Measurements from ENCODE around the gene RICTOR.
A peak's percentile ranks its signal among the peaks of the same experiment; 100 is the strongest.

The RICTOR gene

DNA sequence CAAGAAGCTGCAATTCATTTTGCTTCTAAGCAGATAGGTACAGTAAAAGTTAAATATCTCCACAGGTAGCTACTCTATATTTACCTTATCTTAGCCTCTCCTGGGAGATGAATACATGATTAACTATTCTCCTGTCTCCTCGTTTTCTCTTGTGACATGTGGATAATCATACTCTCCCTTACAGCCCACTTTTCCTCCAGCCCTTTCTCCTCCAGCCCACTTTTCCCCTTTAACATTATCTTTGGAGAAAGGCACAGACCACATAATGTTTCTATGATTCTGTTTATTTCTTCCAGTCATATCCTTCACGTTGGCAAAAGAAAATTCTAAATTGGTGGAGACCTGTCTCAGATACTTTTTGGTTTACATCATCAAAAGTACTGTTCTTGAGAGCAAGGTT, 144.4 kb downstream of the RICTOR start:
- no peak for DNase-seq

DNA sequence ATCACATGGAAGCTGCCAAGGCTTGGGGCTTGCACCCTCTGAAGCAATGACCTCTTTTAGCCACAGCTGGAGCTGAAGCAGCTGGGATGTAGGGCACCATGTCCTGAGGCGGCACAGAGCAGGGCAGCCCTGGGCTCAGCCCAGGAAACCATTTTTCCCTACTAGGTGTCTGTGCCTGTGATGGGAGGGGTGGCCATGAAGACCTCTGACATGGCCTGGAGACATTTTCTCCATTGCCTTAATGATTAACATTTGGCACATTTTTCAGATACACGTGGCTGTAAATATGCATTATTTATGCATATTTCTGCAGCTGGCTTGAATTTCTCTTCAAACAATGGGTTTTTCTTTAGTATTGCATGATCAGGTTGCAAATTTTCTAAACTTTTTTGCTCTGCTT, 146.7 kb downstream of the RICTOR start:
- no peak for DNase-seq

DNA sequence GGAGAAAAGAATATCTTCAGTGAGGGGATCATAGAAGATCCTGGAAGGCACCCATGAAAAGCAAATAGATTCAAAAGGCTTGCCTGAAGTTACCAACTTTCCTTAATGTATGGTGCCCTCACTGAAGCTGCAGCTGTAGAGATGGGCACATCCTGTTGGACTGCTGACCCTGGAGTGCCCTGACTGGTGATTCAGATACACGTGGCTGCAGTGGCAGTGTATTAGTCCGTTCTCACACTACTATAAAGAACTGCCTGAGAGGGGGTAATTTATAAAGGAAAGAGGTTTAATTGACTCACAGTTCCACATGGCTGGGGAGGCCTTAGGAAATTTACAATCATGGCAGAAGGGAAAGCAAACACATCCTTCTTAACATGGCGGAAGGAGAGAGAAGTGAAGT, 148.1 kb downstream of the RICTOR start:
- DNase-seq, result no peak

DNA sequence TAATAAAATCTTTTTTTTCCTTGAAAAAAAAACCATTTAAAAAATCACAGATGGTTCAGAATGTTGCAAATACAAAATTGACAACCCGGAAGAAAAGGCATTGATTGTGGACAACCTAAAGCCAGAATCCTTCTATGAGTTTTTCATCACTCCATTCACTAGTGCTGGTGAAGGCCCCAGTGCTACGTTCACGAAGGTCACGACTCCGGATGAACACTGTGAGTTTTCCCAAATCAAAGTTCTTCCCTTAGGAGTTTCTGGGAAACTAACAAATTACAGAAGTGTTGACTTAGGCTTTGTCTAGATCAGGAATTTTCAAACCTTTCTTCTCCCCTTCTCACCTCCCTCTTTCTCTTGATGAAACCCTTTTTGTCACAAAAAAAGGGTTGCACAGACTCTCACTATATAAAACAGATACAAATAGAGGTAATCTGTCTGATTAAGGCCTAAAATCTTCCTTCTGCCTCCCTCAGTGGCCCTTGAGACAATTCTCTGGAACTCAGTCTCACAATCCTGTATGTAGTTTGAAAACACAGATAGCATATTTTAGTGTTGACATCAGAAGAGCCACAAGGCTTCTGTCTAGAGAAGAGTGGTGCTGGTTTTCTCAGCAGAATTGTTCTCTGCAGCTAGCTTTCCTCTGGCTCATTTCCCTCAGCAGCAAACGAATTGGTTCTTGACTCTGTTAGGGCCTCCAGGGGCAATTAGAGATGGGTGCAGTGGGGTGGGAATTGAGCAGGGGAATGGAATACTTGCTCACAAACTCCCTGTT, 148.9 kb downstream of the RICTOR start:
- no peak for DNase-seq

DNA sequence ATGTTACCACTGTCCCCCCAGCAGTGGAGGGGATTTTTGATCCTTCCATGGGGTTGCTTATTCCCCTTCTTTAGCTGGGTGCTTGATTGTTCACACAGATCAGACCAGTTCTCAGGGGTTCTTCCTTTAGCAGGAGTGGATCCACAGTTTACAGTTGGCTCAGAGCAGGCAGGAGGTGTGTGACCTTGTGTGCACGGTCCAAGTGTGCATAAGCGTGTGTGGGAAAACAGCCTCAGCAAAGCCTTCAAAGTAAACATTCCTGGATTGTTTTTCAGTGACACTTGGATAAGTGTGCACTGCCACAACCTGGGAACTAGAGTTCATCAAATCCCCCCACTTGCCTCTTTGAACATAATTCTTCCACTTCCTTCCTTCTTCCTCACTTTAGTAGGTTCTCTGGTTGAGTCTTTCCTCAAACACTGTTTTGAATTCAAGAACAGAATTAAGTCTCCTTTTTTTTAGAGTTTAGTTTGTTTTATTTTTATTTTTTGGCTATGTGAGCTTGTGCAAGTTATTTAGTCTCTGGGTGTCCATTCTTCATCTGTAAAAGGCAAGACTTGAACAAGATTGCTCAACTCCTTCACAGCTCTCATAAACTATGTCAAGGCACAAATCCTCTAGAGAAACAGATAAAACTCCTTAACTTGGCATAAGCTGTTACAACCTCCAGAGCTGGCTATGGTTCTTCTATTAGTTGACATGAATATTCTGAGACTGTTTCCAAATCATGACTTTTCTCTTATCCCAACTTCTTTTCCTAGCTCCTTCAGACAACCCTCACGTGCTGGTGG, 150.3 kb downstream of the RICTOR start:
- no peak for DNase-seq

DNA sequence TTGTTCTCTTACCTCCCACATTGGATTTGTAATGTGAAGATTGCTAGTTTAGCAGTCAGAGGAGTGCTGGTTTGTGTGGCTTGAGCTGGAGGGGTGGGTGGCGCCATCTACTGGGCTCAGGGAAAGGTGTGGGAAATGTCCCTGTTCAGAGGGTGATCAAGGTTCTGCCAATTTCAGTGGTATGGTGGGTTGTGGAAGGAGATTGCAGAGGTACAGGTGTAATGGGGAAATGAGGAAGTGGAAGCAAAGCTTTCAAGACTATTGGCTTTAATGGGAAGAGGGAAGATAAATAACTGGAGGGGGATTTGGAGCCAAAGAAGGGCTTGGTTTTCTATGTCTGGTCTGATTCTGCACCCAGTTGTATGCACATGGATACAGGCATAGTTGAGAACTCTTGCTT, 152.0 kb downstream of the RICTOR start:
- peak; percentile 28 to 32 for DNase-seq

DNA sequence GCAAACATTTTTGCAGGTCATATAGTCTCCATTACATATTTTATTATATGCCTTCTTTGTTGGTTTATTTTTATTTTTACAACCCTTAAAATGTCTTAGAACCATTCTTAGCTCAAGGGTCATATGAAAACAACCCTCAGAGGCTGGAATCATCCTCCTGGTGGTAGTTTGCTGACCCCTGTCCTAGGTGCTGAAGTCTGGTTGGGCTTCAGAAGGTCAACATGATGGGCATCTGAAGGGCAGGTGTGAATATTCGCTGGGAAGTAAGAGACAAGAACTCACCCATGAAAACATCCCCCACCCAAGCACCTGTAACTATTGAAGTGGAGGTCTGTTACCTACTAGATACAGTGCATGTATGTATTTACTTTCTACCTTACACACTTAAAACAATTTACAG, 153.0 kb downstream of the RICTOR start:
- no peak for DNase-seq

DNA sequence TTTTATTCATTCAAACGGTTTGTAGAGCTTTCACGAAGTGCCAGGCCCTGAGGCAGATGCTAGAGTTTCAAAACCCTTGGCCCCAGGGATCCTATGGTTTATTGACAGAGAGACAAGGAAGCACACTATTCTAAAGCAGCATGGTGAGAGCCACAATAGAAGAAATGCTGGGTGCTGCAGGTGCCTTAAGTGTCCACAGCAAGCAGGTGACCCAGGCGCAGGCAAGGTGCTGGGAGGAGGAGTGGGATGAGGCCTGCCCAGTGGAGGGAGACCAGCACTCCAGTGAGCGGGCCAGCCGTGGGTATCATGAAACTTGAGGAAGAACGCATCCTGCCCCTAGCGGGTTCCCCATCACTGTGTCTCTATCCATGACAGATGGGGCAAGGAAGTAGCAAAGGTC, 157.4 kb downstream of the RICTOR start:
- DNase-seq, result no peak

DNA sequence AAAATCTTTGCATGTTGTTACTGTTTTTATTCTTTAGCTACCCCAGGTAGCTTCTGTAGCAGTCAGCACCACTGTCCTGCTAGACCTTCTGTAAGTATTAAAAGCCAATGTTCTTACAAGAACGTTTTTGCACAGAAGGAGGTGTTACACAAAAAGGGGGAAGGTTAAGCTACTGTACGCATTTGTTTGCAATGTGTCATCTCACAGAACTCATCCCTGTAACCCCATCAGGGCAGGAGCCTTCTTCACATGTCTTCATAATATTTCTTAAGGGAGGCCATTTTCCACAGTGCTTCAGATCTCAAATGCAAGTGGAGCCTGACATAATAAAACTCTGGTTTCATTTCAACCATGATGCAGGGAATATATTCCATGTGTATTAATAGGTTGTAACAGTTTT, 160.5 kb downstream of the RICTOR start:
- no peak for DNase-seq

DNA sequence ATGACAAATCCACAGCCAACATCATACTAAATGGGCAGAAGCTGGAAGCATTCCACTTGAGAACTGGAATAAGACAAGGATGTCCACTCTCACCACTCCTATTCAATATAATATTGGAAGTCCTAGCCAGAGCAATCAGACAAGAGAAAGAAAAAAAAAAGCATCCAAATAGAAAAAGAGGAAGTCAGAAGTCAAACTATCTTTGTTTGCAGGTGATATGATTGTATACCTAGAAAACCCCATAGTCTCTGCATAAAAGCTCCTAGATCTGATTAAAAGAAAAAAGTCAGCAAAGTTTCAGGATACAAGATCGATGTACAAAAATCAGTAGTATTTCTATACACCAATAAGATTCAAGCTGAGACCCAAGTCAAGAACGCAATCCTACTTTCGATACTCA, 162.3 kb downstream of the RICTOR start:
- no peak for DNase-seq

DNA sequence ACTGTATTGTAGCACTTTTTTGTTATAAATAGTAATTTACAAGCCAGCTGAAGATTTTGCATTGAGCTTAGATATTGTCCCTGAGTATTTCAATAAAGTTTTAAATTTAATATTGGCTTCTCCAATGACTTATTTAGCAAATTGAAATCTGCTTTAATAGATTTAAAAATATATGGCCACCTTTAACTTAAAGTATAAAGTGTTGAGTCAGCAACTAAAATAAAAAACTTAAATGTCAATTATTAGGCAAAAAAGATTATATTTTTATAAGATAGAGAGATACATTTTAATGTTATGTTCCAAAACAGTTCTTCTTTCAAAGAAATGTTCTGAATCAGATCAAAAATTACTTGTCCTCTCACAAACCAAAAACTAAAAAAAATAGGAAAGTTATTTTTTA, 167.7 kb downstream of the RICTOR start:
- DNase-seq, result no peak

DNA sequence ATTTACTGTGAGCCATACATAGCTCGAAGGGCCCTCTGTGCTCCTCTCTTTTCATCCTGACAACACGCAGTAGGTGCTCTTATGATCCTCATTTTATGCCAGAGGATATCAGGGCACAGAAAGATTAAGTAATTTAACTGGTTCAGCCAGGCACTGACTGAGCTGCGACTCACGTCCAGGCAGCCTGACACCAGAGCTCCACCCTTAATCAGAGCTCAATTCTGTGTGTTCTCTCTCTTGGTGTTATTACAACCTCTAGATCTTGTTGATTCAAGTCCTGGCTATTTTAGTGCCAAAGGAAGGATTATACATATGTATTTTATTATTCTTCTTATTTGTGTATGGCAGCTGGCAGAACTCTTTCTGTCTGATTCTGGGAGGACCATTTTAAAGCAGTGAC, 168.7 kb downstream of the RICTOR start:
- no peak for DNase-seq

DNA sequence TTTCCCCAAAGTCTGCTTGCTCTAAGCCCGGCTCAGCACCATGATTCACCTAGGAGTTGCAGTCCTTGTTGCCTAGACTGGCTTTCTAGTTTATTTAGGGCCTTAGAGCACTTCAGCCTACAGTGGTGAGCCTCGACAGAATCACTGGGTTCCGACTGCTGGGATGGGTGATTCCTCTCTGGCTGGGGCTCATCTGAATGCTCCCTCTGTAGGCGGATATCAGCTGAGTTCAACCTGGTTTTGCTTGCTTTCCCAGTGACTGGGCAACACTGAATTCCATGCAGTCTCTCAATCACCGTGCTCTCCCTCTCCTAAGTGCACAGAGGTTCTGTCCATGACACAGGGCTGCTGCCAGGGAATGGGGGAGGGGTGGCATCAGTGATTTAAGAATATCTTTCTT, 174.3 kb downstream of the RICTOR start:
- DNase-seq, result no peak

DNA sequence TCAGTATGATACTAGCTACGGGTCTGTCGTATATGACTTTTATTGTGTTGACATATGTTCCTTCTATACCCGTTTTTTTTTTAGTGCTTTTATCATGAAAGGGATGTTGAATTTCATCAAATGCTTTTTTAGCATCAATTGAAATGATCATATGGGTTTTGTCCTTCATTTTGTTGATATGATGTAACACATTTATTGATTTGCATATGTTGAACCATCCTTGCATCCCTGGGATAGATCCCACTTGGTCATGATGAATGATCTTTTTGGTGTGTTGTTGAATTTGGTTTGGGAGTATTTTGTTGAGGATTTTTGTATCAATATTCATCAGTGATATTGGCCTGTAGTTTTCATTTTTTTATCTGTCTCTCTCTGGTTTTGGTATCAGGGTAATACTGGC, 177.4 kb downstream of the RICTOR start:
- DNase-seq, result no peak

DNA sequence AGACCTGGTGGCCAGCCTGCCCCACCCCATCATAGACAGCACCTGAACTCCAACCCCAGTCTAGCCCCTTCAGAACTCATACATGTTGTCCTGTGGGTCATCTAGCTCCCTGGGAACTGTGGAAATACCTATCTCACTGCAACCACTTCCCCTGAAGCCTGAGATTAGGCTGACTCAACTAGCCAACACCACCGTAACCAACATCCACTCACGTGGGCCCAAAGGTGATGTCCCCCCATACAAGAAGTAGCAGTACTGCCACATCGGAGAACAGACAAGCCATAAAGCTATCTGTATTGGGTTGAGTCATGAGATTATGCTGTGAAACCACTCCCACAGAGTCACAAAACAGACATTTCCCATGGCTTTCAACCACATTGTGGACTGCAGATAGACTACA, 181.8 kb downstream of the RICTOR start:
- no peak for DNase-seq

DNA sequence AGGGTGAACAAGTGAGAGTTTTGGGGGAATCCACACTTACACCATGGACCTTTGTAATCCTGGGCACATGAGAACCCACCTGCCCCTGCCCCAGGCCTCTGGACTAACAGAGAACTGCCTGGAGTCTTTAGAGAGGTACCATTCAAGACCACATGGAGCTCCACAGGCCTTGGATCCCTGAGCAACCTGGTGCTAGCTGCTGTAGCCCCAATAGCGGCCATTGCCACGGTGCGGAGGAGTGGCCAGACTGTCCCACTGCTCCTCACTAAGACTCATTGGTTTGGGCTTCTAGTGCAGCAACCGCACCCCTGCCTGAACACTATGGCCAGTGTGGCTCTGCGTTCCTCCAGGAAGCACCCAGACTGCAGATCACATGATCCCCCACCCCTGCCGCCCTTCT, 182.6 kb downstream of the RICTOR start:
- no peak for DNase-seq

DNA sequence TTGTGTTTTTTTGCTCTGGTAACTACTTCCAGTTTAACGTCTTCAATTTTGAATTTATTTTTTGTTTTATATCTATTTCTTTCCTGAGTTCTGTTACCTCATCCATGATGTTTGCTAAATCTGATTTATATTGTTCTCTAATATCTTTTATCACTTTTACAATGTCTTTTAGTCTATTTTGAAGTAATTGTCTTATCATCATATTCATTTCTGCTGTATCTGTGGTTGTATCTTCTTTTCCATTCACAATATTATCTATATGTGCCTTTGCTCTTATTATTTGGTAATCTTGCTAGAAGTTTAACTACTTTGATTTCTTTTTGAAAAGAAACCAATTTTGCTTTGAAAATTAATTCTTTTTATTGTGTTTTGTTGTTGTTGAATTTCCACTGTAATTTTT, 184.8 kb downstream of the RICTOR start:
- DNase-seq, result no peak

DNA sequence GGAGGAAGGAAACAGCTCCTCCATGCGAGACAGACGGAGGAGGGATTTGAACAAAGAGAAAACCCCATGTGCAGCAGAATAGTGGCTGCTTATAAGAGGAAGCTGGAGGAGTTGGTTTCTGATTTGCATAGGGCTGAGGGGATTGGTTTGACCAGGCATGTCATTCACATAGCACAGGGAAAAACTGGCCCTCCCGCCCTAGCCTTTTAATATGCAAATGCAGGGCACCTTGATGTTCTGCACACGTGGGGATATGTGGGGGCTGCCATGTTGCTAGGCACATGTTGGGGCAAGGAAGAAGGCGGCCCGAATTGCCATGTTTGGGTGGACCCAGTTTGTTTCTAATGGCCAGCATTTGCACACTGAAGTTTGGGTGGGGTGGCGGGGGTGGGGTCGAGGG, 186.2 kb downstream of the RICTOR start:
- DNase-seq, result no peak

Data from hippocampal formation (tissue), 2 donors.